ENCODE data around the gene ZNF316. TPM values are rescaled to one million over a fixed set of nuclear protein-coding genes. Genes with fewer than 3 reads are reported as not detected.
"Not testable (repeated sequence)": the region's sequence is repeated elsewhere in the genome, so short reads cannot be mapped to it uniquely, and the experiment has no call there.

ZNF316 gene
- total RNA-seq, 2 donors from 2014 or later, result 54.4 to 64.6 TPM

GRCh38 chr7:6630007-6630849 is 6.9 kb upstream of the ZNF316 start:
- no peak overlapping the region for H3K4me3 ChIP-seq
- H3K36me3 ChIP-seq, result no peaks in the 10 kb centered on the region
- no peak overlapping the region for H3K27ac ChIP-seq
- no peaks in the 10 kb centered on the region for H3K27me3 ChIP-seq (replicated peaks; ENCODE audit: insufficient read depth)
- no peak for TF ChIP-seq CTCF (IDR thresholded peaks at IDR 0.05)
- ATAC-seq (ENCODE audit: insufficient number of reproducible peaks, low FRiP score, low read depth) (no peak), DNase-seq (ENCODE audit: low spot score) (no peak)
- H3K4me1 ChIP-seq (ENCODE audit: control insufficient read depth in 1 of 2, low read depth in 2 of 2), result no peaks in the 10 kb centered on the region
- H3K9me3 ChIP-seq, result no peaks in the 10 kb centered on the region

DNA sequence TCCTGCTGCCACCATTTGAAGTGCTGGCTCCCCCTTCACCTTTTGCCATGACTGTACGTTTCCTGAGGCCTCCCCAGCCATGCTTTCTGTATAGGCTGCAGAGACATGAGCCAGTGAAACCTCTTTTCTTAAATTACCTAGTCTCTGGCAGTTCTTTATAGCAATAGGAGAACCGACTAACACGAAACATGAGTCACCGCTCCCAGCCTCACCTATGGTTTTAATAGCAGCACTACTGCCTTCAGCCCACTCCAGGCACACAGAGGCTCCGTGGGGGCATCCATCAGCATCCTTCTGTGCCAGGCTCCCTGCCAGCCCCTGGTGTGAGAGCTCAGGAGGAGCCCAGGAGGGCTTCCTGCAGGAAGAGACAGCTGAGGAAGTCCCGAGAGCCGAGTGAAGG is 5.5 kb upstream of the ZNF316 start:
- Histone ChIP-seq H3K4me3 (no peak overlapping the region), H3K27ac (no peak overlapping the region), H3K4me1 (ENCODE audit: control insufficient read depth in 1 of 2, low read depth in 2 of 2) (peaks cover 3 to 5% of the 10 kb centered on the region in 2 donors), H3K36me3 (no peaks in the 10 kb centered on the region), H3K27me3 (replicated peaks; ENCODE audit: insufficient read depth) (no peaks in the 10 kb centered on the region), H3K9me3 (no peaks in the 10 kb centered on the region)
- no peak for TF ChIP-seq CTCF (IDR thresholded peaks at IDR 0.05)
- ATAC-seq (ENCODE audit: insufficient number of reproducible peaks, low FRiP score, low read depth) (no peak), DNase-seq (ENCODE audit: low spot score) (no peak)

DNA sequence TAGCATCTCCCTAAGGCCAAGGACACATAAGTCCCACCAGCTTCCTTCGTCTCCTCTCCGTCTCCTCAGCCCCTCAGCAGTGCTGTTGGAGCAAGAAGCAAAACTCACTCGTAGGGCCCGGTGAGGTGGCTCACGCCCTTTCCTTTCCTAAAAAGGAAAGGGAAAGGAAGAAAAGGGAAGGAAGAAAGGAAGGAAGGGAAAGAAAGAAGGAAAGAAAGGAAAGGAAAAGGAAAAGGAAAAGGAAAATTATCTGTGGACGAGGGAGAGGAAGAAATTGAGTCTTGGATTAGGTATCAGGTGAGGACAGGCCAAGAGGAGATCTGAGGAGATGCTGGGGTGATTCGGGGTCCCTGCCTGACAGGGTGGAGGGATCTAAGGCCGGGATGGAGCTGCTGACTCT is 3.1 kb upstream of the ZNF316 start:
- Histone ChIP-seq H3K4me3 (no peak overlapping the region), H3K9me3 (no peaks in the 10 kb centered on the region), H3K27ac (no peak overlapping the region), H3K4me1 (ENCODE audit: control insufficient read depth in 1 of 2, low read depth in 2 of 2) (peaks cover 12 to 18% of the 10 kb centered on the region in 2 donors), H3K36me3 (no peaks in the 10 kb centered on the region), H3K27me3 (replicated peaks; ENCODE audit: insufficient read depth) (no peaks in the 10 kb centered on the region)
- DNase-seq (ENCODE audit: low spot score) (no peak), ATAC-seq (ENCODE audit: insufficient number of reproducible peaks, low FRiP score, low read depth) (no peak)
- no peak for TF ChIP-seq CTCF (IDR thresholded peaks at IDR 0.05)

DNA sequence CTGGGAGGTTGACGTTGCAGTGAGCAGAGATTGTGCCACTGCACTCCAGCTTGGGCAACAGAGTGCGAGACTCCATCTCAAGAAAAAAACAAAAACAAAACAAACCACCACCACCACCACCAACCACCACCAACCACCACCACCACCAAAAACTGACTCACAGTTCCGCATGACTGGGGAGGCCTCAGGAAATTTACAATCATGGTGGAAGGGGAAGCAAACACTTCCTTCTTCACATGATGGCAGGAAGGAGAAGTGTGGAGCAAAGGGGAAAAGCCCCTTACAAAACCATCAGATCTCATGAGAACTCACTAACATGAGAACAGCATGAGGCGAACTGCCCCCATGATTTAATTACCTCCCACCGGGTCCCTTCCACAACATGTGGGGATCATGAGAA is 2.1 kb upstream of the ZNF316 start:
- not testable (repeated sequence) for H3K27ac ChIP-seq; H3K27me3 ChIP-seq (replicated peaks; ENCODE audit: insufficient read depth); DNase-seq (ENCODE audit: low spot score); H3K4me3 ChIP-seq; H3K9me3 ChIP-seq; ATAC-seq (ENCODE audit: insufficient number of reproducible peaks, low FRiP score, low read depth); H3K36me3 ChIP-seq
- H3K4me1 ChIP-seq (ENCODE audit: control insufficient read depth in 1 of 2, low read depth in 2 of 2), result peaks cover 12 to 18% of the 10 kb centered on the region in 2 donors

DNA sequence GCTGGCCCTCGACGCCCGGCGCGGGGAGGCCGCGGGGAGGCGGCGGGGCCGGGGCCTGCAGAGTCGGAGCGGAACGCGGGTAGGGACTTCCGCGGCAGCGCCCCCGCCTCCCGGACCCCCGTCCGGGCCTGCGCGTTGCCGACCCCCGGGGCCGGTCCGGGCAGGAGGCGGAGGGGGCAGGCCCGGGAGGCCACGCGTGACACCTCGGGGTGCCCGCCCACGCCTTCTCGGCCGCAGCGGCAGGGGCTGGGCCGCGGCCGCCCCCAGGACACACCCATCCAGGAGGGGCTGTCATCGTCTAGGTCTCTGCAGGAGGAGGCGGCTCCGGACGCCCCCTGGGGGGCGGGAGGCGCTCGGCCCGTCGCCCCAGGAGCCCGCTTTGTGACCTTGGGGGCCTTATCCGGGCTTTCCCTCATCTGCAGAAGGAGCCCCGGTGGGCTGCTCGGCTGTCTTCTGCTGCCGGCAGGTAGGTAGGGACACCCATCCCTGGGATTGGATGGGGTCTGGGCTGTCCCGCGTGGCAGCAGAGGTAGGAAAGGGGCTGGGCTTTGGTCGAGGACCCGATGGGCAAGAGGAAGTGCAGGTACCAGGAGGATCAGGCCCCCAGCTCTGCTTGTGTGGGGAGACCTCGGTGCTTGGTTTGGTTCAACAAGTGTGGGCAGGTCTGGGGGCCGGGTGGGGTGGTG is 569 bp downstream of the ZNF316 start:
- no peak for DNase-seq (ENCODE audit: low spot score)
- Histone ChIP-seq H3K9me3 (no peaks in the 10 kb centered on the region), H3K27me3 (replicated peaks; ENCODE audit: insufficient read depth) (no peaks in the 10 kb centered on the region), H3K4me1 (ENCODE audit: control insufficient read depth in 1 of 2, low read depth in 2 of 2) (peaks cover 12 to 18% of the 10 kb centered on the region in 2 donors), H3K27ac (no peak overlapping the region), H3K36me3 (peaks cover 13% of the 10 kb centered on the region), H3K4me3 (peak overlapping the region; percentile 73)
- TF ChIP-seq CTCF (IDR thresholded peaks at IDR 0.05), result peak; percentile 16
- no peak for ATAC-seq (ENCODE audit: insufficient number of reproducible peaks, low FRiP score, low read depth)

Measured in thoracic aorta (tissue), 2 donors.